Femur (tissue), 1 donor: ENCODE data around the gene CACNA1G.

ENCODE experiments used
- DNase-seq: peaks from one replicate; pipeline ENCODE4 v3.0.0-alpha.2; 2017

CACNA1G gene

GRCh38 chr17:50570032-50570431 is 9.5 kb downstream of the CACNA1G start:
- DNase-seq, result no peak

DNA sequence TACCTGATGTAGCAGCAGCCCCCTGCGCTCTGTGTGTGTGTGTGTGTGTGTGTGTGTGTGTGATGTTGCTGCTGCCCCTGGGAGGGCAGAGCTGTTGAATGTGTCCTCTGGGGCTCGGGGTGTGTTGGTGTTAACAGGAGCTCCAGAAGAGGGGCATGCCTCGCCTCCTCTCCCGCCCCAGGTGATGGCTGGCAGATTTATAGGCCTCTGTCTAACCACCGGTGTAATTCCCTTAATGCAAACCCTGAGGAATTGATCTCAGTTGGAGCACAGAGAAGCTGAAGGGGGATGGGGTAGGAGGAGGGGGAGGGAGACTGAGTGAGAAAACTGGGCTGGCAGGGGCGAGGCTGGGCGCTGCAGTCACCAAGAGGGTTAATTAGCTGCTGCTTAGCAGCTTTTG is 10.0 kb downstream of the CACNA1G start:
- DNase-seq, result no peak

GRCh38 chr17:50571681-50572080 is 11.2 kb downstream of the CACNA1G start:
- DNase-seq, result no peak

- DNase-seq, result no peak
Measured at GRCh38 chr17:50572541-50572940, 12.0 kb downstream of the CACNA1G start.

- DNase-seq, result no peak
Measured at GRCh38 chr17:50573866-50574611, 13.5 kb downstream of the CACNA1G start.

- DNase-seq, result no peak
Measured at GRCh38 chr17:50575581-50576210, 15.2 kb downstream of the CACNA1G start.

GRCh38 chr17:50576864-50577263 is 16.3 kb downstream of the CACNA1G start:
- DNase-seq, result no peak

- no peak for DNase-seq
Measured at GRCh38 chr17:50577451-50577954, 17.0 kb downstream of the CACNA1G start.

GRCh38 chr17:50578173-50578572 is 17.7 kb downstream of the CACNA1G start:
- DNase-seq, result no peak

DNA sequence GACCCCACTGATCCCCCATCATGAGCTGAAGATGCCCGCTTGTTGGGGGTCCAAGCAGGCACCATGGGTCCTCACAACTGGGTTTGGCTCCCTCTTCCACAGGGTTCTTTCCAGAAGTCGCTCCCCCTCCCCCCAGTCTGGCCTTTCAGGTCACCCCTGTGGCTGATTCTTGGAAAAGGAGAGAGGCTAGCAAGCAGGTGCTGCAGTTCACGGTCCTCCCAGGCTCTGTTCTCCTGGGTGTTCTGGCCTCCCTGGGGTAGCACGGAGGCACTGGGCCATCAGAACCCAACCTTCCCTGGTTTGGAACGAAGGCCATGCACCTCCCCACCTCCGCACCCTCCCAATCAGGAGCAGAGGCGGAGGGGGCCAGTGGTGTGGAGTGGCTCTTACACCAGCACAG is 18.9 kb downstream of the CACNA1G start:
- no peak for DNase-seq

GRCh38 chr17:50580646-50581045 is 20.1 kb downstream of the CACNA1G start:
- no peak for DNase-seq

- no peak for DNase-seq
Measured at GRCh38 chr17:50581316-50581715, 20.8 kb downstream of the CACNA1G start.

- DNase-seq, result no peak
Measured at GRCh38 chr17:50582741-50583140, 22.2 kb downstream of the CACNA1G start.

GRCh38 chr17:50583641-50584040 is 23.1 kb downstream of the CACNA1G start:
- no peak for DNase-seq

DNA sequence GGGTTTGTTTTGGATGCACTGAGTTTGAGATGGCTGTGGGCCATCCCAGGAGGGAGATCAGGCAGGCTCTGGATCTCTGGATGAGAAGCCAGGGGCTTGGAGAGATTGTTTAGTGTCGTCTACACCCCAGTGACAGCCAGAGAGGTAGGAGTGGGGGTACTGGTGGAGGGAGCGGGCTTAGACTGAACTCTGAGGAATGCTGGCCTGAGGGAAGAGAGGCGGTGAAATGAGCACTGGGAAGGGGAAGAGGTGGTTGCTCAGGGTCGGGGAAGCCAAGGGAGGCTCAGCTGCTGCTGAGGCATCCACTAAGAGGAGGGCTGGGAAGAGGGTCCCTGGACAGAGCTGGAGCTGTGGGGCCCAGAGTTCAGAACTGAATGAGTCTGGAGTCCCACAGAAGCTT is 23.6 kb downstream of the CACNA1G start:
- no peak for DNase-seq

GRCh38 chr17:50584749-50585148 is 24.2 kb downstream of the CACNA1G start:
- no peak for DNase-seq

DNA sequence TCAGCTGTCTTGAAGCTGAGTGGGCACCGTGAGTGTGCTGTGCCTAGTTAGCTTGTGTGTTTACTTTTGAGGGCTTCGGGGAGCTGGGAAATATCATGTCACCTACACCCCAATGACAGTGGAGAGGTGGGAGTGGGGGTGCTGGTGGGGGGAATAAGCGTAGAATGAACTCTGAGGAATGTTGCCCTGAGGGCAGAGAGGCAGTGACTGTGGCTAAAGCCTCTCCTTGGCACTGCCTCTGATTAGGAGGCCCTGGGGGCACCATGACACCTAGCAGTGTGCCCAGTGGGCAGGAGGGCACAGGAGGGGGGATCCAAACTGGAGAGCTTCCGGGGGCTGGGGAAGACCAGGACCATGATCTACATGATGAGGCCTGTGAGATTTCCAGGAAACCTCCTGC is 24.8 kb downstream of the CACNA1G start:
- DNase-seq, result no peak

- no peak for DNase-seq
Measured at GRCh38 chr17:50585891-50586290, 25.4 kb downstream of the CACNA1G start.

DNA sequence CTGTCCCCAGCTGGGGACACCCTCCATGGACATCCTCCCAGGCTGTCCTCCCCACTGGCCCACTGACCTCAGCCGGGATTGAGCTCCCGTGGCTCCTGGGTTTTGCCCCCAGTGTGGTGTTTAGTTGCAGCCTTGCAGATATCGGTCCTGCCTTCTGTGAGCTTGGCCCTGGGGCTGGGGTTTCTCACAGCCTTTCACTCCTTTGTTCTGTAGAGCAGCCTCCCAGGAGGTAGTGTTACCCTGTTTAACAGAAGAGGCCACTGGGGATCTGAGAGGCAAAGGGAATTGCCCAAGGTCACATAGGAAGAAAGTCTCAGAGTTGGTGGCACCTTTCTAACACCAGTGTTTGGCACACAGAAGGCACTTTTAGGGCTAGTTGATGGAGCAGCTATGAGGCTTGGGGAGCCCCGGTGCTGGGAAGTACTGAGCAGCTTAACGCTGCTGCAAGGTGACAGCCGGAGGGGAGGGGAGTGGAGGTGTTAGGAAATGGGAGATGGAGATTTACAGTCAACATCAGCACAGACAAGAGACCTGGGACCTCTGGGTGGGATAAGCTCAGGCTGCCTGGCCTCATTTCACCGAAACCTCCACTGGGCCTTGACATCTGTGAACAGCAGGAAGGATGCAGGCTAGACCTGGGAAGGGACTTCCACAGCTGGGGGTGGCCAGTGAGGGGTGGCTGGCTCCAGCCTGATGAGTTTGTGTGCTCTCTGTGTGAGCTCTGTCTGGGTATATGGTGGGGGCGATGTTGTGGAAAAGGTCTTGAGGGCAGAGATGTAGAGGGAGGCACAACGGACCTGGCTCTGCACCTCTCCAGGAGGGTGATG is 26.1 kb downstream of the CACNA1G start:
- no peak for DNase-seq

- no peak for DNase-seq
Measured at GRCh38 chr17:50587571-50587970, 27.1 kb downstream of the CACNA1G start.

- DNase-seq, result no peak
Measured at GRCh38 chr17:50588391-50589049, 28.0 kb downstream of the CACNA1G start.

GRCh38 chr17:50589095-50589705 is 28.7 kb downstream of the CACNA1G start:
- DNase-seq, result no peak
